ENCODE data around the gene EXD1.

The EXD1 gene

GRCh38 chr15:41231422-41232226, 1.1 kb upstream of the EXD1 start:
- peak in 1 of 5 donors; percentile 7 for DNase-seq

- no peak for DNase-seq
Measured at GRCh38 chr15:41230345-41230649, 260 bp downstream of the EXD1 start.

GRCh38 chr15:41219381-41219780, 11.2 kb downstream of the EXD1 start:
- no peak for DNase-seq

GRCh38 chr15:41218851-41219250, 11.7 kb downstream of the EXD1 start:
- DNase-seq: no peak

- no peak for DNase-seq
Measured at GRCh38 chr15:41215708-41216107, 14.8 kb downstream of the EXD1 start.

GRCh38 chr15:41207687-41208448, 22.7 kb downstream of the EXD1 start:
- DNase-seq: no peak

GRCh38 chr15:41205315-41205714, 25.2 kb downstream of the EXD1 start:
- no peak for DNase-seq

GRCh38 chr15:41203395-41203794, 27.2 kb downstream of the EXD1 start:
- DNase-seq: no peak

- no peak for DNase-seq
Measured at GRCh38 chr15:41199470-41199869, 31.1 kb downstream of the EXD1 start.

GRCh38 chr15:41194444-41194843, 36.1 kb downstream of the EXD1 start:
- DNase-seq: no peak

- no peak for DNase-seq
Measured at GRCh38 chr15:41183581-41183980, 47.0 kb downstream of the EXD1 start.

GRCh38 chr15:41182266-41182665, 48.3 kb downstream of the EXD1 start:
- no peak for DNase-seq

GRCh38 chr15:41180206-41180789, 50.3 kb downstream of the EXD1 start:
- DNase-seq: no peak

GRCh38 chr15:41169781-41170180, 60.8 kb downstream of the EXD1 start:
- DNase-seq: no peak

- no peak for DNase-seq
Measured at GRCh38 chr15:41169086-41169485, 61.5 kb downstream of the EXD1 start.

- DNase-seq: peak in 1 of 5 donors; percentile 9
Measured at GRCh38 chr15:41161736-41162135, 68.8 kb downstream of the EXD1 start.

- DNase-seq: no peak
Measured at GRCh38 chr15:41161336-41161735, 69.2 kb downstream of the EXD1 start.

GRCh38 chr15:41160639-41161315, 69.8 kb downstream of the EXD1 start:
- no peak for DNase-seq

GRCh38 chr15:41154412-41154811, 76.1 kb downstream of the EXD1 start:
- DNase-seq: no peak

- DNase-seq: no peak
Measured at GRCh38 chr15:41153733-41154132, 76.8 kb downstream of the EXD1 start.

- DNase-seq: no peak
Measured at GRCh38 chr15:41151451-41152005, 79.0 kb downstream of the EXD1 start.

GRCh38 chr15:41150279-41150678, 80.3 kb downstream of the EXD1 start:
- DNase-seq: no peak

GRCh38 chr15:41148065-41148464, 82.5 kb downstream of the EXD1 start:
- no peak for DNase-seq

All from T-helper 1 cell (primary cell).